Nephron progenitor cell (in vitro differentiated cells): ENCODE measurements around the gene MYO1G.

Experiments used
- DNase-seq: peaks from one replicate; pipeline ENCODE4 v3.0.0; 2021
- H3K27ac Mint-ChIP-seq: 2 replicates; pipeline ENCODE4 v1.8.0; 2021; ENCODE audit warnings: mild to moderate bottlenecking, moderate library complexity, mixed read lengths
- H3K27me3 Mint-ChIP-seq: 2 replicates; pipeline ENCODE4 v1.8.0; 2021; ENCODE audit warnings: mild to moderate bottlenecking, low read depth, mixed read lengths; ENCODE audit not compliant: poor library complexity
- H3K36me3 Mint-ChIP-seq: 2 replicates; pipeline ENCODE4 v1.8.0; 2021; ENCODE audit warnings: low read depth, mixed read lengths
- H3K4me1 Mint-ChIP-seq: 2 replicates; pipeline ENCODE4 v1.8.0; 2021; ENCODE audit warnings: mixed read lengths
- H3K4me3 Mint-ChIP-seq: 2 replicates; pipeline ENCODE4 v1.8.0; 2021; ENCODE audit warnings: mild to moderate bottlenecking, moderate library complexity, mixed read lengths
- H3K9me3 Mint-ChIP-seq: 2 replicates; pipeline ENCODE4 v1.8.0; 2021; ENCODE audit warnings: mild to moderate bottlenecking, moderate library complexity, mixed read lengths
- TF ChIP-seq, protein P1 (sequence below): fragments of 200-600 bp; sonication (generic); IDR thresholded peaks from 2 replicates; pipeline ENCODE4 v1.5.0; 2021; ENCODE audit warnings: antibody characterized with exemption

Gene MYO1G

DNA sequence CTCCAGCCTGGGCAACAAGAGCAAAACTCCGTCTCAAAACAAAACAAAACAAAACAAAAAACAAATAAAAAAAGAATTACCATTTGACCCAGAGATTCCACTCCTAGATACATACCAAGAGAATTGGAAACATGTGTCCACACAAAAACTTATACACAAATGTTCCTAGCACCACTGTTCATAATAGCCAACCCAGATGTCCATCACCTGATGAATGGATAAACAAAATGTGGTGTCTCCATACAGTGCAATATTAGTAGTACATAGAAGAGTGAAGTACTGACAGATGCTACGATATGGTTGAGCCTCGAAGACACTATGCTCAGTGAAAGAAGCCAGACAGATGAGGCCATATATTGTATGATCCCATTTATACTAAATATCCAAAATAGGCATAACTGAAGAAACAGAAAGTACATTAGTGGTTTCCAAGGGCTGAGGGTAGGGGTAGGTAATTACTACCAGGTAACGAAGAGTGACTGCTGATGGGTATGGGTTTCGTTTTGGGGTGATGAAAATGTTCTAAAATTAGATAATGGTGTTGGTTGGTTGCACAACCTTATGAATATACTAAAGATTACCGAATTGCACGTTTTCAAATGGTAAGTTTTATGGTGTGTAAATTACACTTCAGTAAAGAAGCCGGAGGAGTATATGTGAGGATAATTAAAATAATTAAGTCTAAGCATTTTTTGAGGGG is 20.0 kb downstream of the MYO1G start:
- no peak overlapping the region for H3K27ac Mint-ChIP-seq
- peaks cover 32% of the 10 kb centered on the region for H3K27me3 Mint-ChIP-seq
- no peak for DNase-seq
- H3K4me3 Mint-ChIP-seq = no peak overlapping the region
- peaks cover 6% of the 10 kb centered on the region for H3K9me3 Mint-ChIP-seq
- TF ChIP-seq, protein P1, sequence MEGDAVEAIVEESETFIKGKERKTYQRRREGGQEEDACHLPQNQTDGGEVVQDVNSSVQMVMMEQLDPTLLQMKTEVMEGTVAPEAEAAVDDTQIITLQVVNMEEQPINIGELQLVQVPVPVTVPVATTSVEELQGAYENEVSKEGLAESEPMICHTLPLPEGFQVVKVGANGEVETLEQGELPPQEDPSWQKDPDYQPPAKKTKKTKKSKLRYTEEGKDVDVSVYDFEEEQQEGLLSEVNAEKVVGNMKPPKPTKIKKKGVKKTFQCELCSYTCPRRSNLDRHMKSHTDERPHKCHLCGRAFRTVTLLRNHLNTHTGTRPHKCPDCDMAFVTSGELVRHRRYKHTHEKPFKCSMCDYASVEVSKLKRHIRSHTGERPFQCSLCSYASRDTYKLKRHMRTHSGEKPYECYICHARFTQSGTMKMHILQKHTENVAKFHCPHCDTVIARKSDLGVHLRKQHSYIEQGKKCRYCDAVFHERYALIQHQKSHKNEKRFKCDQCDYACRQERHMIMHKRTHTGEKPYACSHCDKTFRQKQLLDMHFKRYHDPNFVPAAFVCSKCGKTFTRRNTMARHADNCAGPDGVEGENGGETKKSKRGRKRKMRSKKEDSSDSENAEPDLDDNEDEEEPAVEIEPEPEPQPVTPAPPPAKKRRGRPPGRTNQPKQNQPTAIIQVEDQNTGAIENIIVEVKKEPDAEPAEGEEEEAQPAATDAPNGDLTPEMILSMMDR = no peak
- H3K36me3 Mint-ChIP-seq = no peaks in the 10 kb centered on the region
- peaks cover 20% of the 10 kb centered on the region for H3K4me1 Mint-ChIP-seq

DNA sequence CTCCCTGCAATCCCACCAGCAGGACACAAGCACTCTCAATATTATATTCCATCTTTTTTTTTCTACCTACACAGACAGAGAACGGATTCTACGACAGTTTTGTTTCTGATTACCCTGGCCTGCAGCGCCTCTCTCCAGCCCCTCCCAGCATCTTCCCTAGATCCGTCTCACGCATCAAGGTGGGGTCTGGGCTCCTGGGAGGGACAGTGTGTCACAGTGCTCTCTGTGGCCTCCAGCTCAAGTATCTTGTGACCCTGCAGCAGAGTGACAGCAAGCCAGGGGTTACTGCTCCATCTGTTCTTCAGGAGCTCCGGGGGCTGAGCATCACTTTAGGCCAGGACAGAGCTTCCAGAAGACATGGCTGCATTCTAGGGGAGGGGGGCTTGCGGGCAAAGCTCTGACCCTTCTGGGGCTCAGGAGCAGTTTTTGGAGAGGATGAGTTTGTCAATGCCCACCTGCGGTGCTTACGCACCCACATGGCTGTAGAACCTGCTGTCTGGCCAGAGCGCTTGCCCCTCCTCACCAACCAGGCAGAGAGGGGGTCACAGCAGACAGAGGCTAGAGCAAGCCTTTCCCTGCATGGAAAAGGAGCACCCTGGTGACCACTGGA is 22.6 kb downstream of the MYO1G start:
- Mint-ChIP-seq H3K9me3 (peaks cover 6% of the 10 kb centered on the region), H3K4me1 (peaks cover 20% of the 10 kb centered on the region), H3K27me3 (peaks cover 43% of the 10 kb centered on the region), H3K4me3 (no peak overlapping the region), H3K36me3 (no peaks in the 10 kb centered on the region), H3K27ac (peak overlapping the region; percentile 78)
- DNase-seq = no peak
- TF ChIP-seq, protein P1 = no peak

DNA sequence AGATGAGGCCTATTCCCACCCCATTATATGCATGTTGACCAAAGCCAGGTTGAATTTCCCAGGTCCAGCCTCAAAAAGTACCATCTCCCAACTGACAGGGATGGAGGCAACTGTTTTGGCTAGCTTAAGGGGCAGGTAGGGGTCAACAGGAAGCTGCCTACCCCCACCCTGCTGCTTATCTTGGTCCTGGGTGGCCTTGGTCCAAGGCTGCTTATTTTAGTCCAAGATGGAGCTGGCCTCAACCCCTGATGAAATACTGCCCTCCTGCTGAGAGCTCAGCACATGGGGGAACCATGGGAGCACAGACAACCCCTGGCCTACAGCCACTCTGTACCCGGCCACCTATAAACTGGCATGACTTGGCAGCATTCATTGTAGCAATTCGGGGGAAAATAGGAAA is 23.1 kb downstream of the MYO1G start:
- Mint-ChIP-seq H3K27me3 (peaks cover 45% of the 10 kb centered on the region), H3K4me1 (peaks cover 20% of the 10 kb centered on the region), H3K36me3 (no peaks in the 10 kb centered on the region), H3K9me3 (peaks cover 6% of the 10 kb centered on the region), H3K4me3 (no peak overlapping the region), H3K27ac (peak overlapping the region; percentile 95)
- TF ChIP-seq, protein P1 = no peak
- DNase-seq = no peak

DNA sequence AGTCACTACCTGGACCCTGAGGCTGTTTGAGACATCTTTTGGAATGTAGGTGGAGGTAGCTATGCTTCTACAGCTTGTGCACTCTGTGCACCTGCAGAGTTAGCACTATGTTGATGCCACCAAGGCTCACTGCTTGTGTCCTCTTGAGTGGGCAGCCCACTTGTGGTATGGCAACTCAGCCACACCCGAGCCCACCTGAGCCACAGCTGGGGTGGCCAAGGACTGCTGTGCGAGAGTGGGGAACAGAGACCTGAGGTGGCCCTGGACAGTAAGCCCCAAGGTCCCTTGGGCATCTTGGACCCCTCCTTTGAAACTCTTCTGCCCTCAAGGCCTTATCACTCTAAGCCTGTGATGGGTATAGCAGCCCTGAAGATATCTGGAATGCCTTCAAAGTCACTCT is 25.7 kb downstream of the MYO1G start:
- Mint-ChIP-seq H3K27ac (no peak overlapping the region), H3K27me3 (peaks cover 41% of the 10 kb centered on the region), H3K36me3 (no peaks in the 10 kb centered on the region), H3K9me3 (peaks cover 6% of the 10 kb centered on the region), H3K4me1 (peaks cover 20% of the 10 kb centered on the region), H3K4me3 (no peak overlapping the region)
- no peak for DNase-seq
- TF ChIP-seq, protein P1 = no peak

DNA sequence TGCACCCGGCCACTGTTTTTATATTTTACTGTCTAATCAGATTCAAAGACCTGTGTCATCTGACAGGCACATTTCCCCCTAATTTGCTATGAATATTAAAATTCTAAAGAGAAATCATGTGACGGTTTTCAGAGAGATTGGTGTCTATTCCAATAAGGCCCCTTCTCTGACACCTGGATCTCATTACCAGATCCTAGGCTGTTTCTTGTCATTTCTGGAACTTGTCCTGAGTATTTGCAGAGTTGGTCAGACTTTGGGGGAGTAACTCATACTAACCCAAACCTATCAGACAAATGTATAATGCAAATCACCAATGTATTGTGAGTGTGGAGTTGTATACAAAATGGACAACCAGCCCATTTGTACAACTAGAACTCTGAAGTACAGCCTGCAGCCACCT is 29.5 kb downstream of the MYO1G start:
- Mint-ChIP-seq H3K27me3 (peaks cover 65% of the 10 kb centered on the region), H3K27ac (no peak overlapping the region), H3K4me1 (no peaks in the 10 kb centered on the region), H3K36me3 (no peaks in the 10 kb centered on the region), H3K9me3 (no peaks in the 10 kb centered on the region), H3K4me3 (no peak overlapping the region)
- TF ChIP-seq, protein P1 = no peak
- no peak for DNase-seq

DNA sequence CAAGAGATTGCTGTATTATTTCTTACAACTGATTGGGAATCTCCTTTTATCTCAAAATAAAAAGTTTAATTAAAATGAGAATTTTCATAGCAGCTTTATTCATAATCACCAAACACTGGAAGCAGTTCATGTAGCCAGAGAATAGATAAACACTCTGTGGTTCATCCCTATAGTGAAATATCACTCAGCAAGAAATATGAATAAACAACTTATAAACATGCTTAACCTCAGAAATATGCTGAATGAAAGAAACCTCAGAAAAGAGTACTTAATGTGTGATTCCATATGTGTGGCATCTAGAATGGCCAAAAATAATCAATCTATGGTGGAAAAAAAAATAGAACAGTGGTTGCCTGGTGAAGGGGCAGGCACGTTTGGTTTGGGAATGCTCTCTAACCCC is 33.3 kb downstream of the MYO1G start:
- H3K4me3 Mint-ChIP-seq = no peak overlapping the region
- no peaks in the 10 kb centered on the region for H3K9me3 Mint-ChIP-seq
- H3K36me3 Mint-ChIP-seq = no peaks in the 10 kb centered on the region
- H3K27ac Mint-ChIP-seq = no peak overlapping the region
- H3K27me3 Mint-ChIP-seq = peaks cover 70% of the 10 kb centered on the region
- no peak for DNase-seq
- TF ChIP-seq, protein P1 = no peak
- H3K4me1 Mint-ChIP-seq = no peaks in the 10 kb centered on the region
